Fibroblast of mammary gland (primary cell): Measurements from ENCODE around the gene MST1.
A peak's percentile ranks its signal among the peaks of the same experiment; 100 is the strongest.
"Not testable (repeated sequence)": the region's sequence is repeated elsewhere in the genome, so short reads cannot be mapped to it uniquely, and the experiment has no call there.

ENCODE experiments used
- DNase-seq: peaks from one replicate; pipeline ENCODE4 v3.0.0-alpha.2; 2010; ENCODE audit warnings: low read depth
- H3K4me3 ChIP-seq: 2 replicates; pipeline ENCODE4 v1.5.1; 2011; ENCODE audit warnings: low read depth, mild to moderate bottlenecking, low read length, moderate library complexity; ENCODE audit not compliant: control insufficient read depth
- CTCF ChIP-seq: conservative IDR thresholded peaks from 2 replicates; pipeline ENCODE4 v1.5.1; 2011; ENCODE audit warnings: low read depth, low read length, inconsistent platforms; ENCODE audit not compliant: control insufficient read depth, insufficient read depth

Gene MST1

DNA sequence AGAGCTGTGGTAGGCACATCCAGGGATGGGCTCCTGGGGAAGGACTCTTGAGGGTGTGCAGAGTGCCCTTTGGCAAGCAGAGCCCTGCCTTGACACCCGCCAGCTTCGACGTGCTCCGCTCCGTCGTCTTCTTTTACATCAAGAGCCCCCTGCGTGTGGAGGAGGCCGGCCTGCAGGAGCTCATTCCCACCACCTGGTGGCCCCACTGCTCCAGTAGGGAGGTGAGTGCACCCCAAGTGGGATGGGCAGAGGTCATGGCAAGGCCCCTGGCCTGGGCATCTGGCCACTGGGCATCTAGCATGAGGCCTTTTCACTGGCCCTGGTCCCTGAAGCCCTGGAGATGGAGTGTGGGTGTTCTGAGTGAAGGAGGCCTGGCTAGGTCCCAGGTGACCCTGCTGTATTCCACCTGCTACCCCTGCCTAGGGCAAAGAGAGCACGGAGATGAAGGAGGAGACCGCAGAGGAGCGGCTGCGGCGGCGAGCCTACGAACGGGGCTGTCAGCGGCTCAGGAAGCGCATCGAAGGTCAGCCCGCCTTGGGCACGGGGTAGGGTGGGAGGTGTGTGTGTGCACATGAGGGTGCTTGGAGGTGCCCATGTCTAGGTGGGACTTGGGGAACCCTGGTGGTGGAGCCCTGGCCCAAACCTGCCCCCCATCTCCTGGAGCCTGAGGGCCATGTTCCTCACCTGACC is 12.3 kb upstream of the MST1 start:
- peak; percentile 46 for TF ChIP-seq CTCF
- DNase-seq, result no peak
- no peak overlapping the region for H3K4me3 ChIP-seq

GRCh38 chr3:49700453-49701128 is 11.3 kb upstream of the MST1 start:
- H3K4me3 ChIP-seq, result no peak overlapping the region
- DNase-seq, result no peak
- TF ChIP-seq CTCF, result no peak

DNA sequence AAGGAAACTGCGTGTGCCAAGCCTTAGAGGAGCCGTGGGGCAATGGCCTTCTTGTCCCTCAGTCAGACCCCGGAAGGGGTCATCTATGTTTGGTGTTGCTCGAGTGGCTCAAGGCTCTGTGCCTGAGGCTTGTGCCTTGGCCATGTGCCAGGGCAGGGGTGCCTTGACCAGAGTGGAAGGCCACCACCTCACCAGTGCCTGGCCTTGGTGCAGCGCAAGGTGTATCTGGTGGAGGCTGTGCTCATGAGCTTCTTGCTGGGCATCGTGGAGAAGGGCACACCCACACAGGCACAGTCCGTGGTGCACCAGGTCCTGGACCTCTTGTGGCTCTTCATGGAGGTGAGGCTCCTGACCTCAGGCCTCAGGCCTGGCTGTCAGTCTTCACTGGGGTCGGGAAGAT is 10.7 kb upstream of the MST1 start:
- DNase-seq, result no peak
- TF ChIP-seq CTCF, result no peak
- no peak overlapping the region for H3K4me3 ChIP-seq

- no peak for TF ChIP-seq CTCF
- H3K4me3 ChIP-seq, result no peak overlapping the region
- DNase-seq, result no peak
These were observed 10.2 kb upstream of the MST1 start for GRCh38 chr3:49699281-49699979.

DNA sequence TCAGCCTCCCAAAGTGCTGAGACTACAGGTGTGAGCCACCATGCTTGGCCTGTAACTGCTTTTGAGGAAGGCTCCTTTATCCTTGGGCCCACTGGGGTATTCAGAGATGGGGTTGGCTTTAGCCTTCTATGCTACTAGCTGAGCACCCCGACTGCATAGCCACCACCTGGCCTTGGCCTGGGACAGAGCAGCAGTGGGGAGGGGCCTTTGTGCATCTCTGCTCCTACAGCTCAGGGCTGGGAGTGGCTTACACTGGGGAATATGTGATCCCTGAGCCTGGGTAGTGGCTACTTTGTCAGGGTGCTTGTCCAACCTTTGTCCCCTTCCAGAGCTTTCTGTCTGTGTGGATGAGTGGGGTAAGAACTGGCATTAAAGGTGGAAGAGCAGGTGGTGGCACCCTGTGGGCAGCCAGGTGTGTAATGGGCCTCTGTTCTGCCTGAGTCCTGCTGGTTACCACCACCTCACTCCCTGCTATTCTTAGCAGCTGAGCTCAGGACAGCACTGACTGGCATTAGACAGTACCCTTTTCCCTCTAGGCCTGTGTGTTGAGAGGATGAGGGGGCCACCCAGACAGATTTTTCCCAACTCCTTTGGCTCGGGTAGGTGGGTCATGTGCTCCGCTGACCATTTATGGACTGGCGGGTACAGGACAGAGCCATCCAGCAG is 6.2 kb upstream of the MST1 start:
- not testable (repeated sequence) for DNase-seq, H3K4me3 ChIP-seq

- not testable (repeated sequence) for DNase-seq, H3K4me3 ChIP-seq
These were observed 5.3 kb upstream of the MST1 start for GRCh38 chr3:49694409-49695070.

GRCh38 chr3:49691481-49691880 is 2.2 kb upstream of the MST1 start:
- not testable (repeated sequence) for DNase-seq, H3K4me3 ChIP-seq

- not testable (repeated sequence) for H3K4me3 ChIP-seq, DNase-seq
These were observed 1.6 kb upstream of the MST1 start for GRCh38 chr3:49690856-49691255.

DNA sequence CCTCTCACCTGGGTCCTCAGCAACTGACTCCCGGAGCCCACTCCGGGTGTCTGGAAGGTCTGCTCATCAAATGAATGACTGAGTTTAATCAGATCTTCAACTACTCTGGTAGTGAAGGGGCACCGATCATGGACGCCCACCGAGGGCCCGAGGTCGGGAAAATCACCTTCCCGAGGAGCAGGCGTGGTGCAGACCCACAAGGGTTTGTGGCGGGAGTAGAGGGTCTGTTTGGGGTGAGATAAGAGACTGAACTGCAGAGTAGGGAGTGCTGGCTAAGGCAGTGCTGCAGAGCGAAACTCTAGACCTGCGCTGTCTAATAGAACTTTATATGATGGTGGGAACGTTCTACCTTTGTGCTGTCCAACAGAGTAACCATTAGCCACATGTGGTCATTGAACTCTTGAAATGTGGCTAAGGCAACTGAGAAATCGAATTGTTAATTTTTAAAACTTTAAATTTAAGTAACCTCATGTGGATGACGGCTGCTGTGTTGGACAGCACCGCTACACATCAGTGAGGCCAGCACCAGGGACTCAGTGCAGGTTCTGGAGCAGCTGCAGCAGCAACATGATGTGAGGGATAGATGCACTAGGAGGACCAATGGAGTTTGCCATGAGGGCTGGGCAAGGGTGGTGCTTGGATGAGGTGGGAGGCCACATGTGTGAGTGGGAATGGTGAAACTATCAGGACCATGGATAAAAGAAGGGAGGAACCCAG is 792 bp upstream of the MST1 start:
- DNase-seq, result not testable (repeated sequence)
- peak overlapping the region; percentile 90 for H3K4me3 ChIP-seq

GRCh38 chr3:49688338-49689045 is 782 bp downstream of the MST1 start:
- peak overlapping the region; percentile 90 for H3K4me3 ChIP-seq
- not testable (repeated sequence) for DNase-seq

DNA sequence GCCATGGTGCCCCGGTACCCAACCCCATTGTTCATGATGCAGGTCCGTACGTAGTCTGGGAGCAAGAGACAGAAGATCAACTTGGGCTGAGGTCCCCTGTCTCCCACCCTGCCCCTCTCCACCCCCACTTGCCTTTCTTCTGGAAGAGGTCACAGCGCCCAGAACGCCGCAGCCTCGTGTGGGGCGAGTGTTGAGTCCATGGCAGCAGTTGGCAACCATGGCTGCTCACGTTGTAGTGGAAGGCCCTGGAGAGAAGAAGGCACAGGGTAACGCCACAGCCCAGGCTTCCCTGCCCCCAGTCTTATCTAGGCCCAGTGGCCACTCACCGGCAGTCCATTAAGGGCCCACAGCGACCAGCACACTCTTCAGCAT is 1.9 kb downstream of the MST1 start:
- not testable (repeated sequence) for DNase-seq, H3K4me3 ChIP-seq
